GM21515 (cell line): ENCODE data around the gene CKB.

Source experiments
- ATAC-seq: cut with Tn5 transposase; IDR thresholded peaks from one replicate; pipeline ENCODE4 v1.9.1; 2021; ENCODE audit not compliant: unreplicated experiment

Gene CKB

DNA sequence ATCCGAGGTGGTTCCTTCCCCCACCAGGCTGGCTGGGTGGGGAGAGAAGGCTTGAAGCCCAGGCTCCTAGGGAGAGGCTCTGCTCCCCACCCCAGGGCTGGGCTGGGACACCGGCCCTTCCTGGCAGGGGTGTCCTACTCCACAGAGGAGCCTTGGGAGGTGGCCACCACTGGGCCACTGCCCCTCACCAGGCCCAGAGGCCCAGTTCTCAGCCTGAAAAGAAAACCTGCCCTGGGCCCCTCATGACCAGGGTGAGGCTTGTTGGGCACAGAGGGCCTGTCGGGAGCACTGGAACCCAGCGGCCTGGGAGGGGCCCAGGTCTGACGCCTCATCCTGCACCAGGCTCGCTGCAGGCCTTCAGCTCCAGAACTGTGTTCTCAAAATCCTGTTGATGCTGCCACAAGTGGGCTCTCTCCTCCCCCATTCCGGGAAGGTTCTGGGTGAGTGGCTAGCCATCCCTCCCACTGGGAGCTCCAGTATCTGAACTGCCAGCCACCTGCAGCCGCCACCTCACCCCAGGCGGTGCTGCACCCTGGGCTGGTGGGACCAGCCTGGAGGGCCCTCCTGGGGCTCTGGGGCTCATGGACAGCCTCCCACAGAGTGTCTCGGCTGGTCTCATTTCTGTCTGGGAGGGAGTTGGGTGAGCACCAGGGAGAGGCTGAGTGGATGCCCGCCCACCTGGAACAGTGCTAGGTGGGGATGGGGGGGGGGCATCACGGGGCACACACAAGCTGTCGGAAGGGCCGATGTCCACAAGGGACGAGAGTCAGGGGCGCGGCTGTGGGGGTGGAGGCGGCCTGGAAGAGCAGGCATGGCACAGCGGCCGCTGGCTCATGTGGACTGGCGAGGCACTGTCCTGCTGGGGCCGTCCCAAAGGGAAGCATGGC lies 28.1 kb upstream of the CKB start:
- ATAC-seq, result no peak

DNA sequence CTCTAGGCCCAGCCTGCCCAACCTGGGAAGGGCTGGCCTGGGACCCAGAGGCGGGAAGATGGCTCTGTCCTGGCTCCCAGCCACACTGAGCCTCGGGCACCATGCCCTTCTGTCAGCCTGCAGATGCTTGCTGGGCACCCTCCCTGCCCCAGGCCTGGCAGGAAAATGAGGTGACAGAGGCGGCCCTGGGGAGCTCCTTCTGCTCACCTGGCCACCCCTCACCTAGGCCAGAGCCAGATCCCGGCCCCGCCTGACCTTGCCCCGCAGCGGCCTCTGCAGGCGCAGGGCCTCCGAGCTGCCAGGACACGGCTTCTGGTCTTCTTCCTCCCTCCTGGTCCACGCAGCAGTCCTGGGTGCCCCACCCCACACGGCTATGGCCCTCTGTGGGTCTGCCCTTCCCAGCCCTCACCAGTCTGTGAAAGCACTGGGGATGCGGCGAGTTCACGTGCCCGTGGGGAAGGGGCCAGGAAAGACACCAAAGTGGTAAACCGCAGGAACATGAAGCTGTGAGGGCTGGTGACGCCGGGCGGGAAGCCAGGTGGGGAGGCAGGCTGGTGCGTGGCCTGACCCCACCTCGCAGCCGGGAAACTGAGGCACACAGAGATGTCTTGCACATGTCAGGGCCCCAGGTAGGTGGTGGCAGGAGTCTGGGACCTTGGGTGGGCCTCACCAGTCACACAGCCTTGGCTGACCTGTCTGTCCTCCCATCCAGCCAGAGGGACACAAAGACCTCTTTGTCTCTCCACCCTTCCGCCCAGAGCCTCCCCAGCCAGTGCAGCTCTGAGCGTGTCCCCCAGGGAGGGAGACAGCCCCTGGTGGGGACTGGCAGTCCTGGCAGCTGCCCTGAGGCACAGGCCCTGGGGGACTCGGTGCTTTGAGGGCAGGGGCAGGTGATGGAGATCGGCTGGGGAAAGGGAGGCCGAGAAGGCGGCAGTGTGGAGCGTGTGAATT lies 27.0 kb upstream of the CKB start:
- ATAC-seq, result no peak

DNA sequence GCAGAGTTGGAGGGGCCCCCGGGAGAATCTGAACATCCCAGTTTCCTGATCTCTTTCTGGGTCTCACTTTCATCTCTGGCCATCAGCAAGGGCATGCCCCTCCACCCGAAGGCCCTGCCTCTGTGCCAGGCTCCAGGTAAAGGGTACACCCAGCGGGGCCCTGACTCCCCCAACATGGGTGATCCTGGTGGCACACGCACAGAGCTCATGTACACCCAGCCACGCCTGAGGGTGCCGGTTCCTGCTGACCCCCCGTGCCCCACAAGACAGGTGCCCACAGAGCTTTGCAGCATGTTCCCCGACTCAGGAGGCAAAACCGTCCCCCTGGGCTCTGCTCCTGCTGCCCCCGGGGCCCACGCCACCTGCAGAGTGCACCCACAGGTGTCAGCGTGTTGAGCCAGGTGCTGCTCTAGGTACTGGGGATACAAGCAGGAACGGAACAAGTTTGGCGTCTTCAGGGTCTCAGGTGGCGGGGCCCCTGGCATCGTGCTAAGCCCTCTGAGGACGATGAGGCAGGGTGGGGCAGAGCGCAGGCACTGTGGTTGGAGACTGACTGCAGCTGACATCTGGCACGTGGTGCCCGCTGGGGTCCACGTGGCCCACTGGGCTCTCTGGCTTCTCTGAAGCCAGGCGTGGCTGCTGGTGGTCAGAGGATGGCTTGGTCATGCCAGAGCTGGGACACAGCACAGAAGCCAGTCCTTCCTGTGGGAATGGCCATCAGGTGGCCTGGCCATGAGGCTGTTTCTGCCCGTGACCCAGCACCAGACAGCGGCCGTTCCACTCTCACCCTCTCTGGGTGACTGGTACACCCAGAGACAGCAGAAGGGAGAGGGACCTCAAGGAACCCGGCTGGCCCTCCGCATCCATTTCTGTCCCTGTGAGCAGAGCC lies 26.1 kb upstream of the CKB start:
- no peak for ATAC-seq

DNA sequence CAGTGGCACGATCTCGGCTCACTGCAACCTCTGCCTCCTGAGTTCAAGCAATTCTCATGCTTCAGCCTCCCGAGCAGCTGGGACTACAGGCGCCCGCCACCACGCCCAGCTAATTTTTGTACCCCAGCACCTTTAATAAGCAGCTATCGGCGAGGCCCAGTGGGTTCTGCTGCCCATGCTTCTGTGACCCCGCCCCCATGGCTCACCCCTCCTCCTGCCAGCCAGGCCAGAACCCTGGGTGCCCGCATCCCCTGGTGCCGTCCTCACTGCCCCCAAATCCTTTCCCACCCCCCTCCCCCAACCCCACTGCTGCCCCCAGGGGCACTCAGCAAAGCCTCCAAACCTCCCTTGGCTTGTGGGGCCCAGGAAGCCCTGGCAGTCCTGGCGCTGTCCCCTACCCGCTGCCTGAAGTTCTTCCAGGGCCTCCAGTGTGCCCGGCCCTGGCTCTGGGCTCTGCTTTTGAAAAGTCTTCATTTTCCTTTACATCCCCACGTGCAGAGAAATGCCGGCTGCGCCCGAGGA lies 25.4 kb upstream of the CKB start:
- no peak for ATAC-seq

DNA sequence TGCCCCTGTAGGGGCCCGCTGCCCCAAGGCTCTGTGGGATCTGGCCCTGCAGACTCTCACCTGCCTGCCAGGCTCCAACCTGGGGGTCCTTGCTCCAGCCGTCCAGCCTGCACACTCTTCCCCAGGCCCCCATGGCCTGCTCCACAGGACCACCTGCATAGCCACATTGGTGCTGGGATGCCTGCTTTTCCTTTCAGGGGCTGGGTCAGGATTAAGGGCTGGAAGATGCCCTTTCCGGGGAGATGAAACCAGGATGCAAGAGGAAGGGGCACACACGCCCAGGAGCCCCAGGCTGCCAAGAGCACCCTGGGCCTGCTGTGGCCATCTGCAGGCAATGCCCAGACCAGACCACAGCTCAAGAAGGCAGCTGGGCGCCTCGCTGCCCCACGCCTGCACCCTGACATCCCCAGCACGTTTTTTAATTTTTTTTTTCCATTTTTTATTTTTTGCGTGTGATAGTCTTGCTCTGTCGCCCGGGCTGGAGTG lies 24.9 kb upstream of the CKB start:
- ATAC-seq, result no peak

DNA sequence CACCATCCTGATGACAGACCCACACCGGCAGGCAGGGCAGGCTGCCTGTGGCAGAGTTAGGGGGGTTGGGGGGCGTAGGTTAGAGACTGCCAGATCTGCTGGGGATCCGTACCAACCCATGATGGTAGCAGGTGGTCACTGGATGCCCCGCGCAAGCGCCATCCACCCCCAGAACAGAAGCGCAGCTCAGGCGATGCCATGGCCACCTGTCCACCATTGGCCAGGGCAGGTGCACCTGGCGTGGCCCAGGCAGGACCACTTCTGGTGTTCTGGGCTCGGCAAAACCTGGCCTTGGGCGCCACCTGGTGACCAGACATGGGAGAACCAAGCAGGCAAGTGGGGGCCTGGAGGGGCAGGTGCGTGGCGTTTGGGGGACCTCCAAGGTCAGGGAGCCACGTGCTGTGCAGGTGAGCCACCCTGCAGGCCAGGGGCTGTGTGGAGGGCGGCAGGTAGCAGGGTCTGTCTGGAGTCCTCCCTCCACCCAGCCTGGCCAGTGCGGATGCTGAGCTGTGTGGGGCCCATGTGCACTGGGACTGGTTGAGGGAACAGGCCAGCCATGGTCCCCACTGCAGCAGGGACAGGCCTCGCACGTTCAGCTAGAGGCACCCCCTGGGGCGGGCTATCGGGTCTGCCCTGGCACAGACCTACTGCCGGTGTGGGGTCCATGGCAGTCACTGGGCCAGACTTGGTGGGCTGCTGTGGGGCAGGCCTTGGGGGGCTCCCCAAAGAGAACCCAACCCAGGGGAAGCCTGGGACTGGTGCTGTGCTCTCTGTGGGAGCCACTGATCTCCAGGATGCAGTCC lies 24.2 kb upstream of the CKB start:
- ATAC-seq, result no peak

DNA sequence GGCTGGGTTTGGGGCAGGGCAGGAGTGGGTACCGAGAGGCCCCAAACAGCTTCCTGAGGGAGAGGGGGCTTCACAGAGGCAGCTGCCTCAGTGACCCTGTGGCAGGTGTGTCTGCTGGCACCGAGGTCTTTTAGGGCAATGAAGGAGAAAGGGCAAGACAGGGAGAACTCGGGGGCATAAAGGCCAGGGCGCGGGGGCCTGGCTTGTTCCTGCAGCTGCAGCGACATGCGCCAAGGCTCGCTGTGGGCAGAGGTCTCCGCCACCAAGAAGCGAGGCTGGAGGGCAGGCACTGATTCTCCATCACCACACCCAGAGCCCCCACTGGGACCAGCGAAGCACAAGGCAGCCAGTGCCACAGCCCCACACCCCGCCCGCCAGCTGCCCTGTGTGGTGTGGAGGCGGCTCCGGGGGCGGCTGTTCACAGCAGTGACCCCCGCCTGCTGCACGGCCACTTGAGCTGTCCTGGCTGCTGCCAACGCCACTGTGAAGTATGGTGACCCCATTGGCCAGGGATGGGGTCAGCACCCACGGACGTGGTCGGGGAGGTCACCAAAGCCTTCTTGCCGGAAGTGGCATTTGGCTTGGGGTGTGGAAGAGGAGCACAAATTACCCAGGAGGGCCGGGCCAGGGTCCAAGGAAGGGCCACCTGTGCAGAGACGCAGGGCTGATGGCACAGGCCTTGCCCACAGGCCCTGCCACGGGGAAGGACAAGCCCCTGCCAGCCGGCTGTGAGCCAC lies 23.5 kb upstream of the CKB start:
- ATAC-seq, result no peak

DNA sequence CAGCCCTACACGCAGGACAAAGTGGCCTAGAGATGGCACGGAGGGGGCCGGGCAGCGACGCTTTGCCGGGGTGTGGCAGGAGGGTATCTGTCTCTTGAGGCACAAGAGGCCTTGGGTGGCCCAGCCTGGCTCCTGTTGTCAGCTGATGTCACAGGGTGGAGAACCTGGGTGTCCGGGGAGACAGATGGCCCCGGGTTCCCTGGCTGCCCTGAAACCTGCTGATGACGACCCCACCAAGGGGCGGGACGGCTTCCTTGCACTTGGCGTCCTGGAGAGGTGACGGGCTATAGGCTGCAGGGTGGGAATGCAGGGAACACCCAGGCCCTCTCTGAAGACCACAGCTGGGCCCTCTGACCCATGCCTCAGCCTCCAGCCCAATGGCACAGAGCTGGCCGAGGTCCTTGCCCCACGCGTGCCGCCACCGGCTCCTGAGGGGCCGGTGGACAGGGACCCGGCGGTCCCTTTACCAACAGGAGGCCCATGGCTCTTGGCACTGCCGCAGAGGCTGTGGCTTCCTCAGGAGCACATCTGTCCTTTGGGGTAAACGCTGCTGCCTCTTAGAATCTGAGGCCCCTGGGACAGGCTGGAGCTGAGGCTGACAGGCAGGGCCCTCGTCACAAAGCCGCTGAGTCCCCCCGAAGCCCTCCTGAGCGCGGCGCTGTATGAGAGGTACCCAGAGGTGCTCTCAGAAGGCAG lies 22.7 kb upstream of the CKB start:
- ATAC-seq, result no peak

DNA sequence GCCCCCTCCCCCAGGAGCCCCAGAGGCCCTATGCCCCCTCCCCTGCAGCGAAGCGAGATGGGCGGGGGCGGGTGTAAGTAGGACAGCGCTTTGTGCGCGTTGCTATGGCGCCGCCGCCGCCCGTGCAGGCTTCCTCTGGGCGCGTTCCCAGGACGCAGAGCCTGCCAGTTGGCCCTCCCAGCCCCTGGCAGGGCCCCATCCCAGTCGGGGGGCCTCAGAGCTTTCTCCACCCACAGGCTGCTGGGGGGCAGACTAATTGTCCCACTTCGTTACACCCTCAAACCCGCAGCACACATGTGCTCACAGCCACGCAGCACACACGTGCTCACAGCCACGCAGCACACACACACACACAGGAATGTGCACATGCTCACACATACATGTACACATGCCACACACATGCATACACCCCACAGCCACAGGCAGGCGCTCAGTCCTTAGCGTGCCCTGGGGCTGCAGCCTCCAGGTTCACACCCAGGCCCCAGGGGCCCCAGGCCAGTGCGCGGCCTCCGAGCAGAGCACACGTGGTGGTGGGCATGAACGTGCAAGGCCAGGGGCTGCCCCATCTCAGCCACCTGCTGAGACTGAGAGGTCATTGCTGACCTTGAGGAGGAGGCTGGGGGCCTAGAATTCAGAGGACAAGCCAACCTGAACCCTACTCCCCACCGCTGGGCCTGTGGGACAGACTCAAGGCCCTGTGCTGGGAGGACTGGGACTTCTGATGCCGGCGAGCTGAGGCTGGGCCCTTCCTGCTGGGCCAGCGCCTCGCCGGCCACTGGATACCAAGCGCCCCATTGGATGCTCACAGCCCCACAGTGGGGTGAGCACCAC lies 22.0 kb upstream of the CKB start:
- ATAC-seq, result no peak

DNA sequence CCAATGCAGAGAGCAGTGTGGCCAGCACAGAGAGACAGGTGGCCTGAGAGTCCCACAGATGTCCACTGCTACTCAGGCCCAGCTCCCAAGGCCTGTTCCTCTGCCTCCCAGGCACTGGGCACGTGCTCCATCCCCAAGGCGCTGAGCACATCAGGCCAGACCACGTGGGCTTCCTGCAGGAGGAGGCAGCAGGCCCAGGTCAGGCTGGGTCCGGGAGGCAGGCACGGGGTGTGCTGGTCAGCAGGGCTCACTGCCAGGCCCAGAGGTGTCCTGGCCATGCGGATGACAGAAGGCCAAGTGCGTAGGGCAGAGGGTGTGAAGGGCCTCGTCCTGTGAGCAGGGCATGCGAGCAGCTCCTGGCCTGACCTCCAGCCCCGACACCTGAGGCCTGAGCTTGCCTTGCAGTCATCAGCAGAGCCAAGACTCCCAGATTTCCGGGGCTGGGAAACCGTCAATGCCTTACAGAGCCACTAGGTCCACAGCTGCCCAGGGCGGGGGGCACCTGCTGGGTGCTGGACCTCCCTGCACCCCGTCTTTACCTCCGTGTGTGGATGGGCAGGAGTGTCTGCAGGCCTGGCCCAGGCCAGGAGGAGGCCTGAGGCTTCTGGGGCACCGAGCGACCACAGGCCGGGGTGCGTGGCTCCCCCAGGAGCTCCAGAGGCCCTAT lies 21.2 kb upstream of the CKB start:
- no peak for ATAC-seq

DNA sequence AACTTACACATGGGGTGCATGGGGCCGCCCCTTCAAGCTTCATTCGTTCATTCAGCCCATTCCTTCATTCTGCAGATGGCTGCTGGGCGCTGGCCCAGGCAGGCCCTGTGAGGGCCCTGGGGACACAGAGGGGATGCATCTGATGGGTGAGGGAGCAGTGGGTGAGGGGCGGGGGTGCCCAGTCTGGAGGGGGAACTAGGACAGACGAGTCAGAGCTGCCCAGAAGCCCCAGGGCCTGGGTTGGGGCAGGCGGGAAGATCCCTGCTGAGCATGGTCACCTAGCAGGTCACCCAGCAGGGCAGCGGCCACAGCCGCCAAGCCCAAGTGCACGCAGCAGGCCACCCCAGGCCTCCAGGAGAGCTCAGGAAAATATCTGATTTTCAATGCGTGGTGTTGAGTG lies 20.5 kb upstream of the CKB start:
- no peak for ATAC-seq

DNA sequence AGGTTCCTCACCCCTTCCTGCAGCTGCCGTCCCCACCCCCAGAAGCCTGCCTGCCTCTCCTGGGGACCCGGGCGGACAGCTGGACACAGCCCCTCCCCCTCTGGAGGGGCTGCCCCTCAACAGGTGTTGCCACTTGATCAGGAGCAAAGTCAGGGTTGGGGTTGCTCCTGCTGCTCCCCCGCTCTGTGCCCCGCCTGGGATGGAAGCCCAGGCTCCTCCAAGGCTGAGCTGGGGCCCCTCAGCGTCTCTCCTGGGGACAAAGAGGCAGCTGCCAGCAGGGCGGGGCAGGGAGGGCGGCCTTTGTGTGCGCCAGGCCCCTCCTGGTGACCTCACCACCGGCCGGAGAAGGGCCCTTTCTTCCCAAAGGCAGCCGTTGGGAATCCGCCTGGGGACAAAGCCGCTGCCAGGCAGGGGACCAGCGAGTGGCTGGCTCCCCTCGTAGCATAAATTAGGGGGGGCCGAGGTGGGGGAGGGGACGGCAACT lies 20.0 kb upstream of the CKB start:
- no peak for ATAC-seq

DNA sequence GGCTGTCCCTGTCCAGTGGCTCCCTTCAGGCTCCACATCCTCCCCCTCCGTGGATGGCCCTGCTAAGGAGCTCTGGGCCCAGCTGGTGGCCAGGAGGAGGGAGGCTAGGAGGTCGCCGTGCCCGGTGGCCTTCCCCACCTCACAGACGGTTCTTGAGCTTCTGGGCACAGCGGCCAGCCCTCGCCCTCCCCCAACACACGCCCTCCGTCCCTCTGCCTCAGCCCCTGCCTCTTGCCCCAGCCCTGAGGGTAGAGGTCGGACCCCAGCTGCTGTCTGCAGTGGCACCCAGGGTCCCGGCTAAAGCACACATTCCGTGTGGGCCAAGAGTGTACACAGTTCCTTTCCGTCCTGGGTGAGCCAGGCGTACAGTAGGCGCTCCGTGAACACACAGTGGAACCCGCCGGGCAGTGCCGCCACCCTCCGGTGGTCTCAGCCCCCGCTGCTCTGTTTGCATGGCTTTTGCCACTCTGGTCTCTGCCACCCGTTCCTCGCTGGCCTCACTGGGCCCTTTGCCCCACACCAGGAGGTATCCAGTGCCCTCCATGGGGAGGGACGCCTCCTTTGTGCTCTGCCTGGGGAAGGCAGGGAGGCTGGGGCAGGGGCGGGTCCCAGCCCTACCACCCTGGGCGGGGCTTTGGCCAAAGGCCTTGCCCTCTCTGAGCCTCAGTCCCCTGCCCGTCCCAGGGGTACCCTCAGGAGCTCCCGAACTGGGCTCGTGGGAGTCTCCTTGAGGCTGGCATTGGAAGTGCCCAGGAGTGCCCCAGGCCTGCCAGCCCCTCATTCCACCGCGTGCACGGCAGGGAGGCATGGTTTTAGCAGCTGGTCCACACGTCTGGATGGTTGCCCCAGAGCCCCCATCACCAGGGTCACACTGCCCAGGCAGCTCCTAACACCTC lies 19.3 kb upstream of the CKB start:
- no peak for ATAC-seq

DNA sequence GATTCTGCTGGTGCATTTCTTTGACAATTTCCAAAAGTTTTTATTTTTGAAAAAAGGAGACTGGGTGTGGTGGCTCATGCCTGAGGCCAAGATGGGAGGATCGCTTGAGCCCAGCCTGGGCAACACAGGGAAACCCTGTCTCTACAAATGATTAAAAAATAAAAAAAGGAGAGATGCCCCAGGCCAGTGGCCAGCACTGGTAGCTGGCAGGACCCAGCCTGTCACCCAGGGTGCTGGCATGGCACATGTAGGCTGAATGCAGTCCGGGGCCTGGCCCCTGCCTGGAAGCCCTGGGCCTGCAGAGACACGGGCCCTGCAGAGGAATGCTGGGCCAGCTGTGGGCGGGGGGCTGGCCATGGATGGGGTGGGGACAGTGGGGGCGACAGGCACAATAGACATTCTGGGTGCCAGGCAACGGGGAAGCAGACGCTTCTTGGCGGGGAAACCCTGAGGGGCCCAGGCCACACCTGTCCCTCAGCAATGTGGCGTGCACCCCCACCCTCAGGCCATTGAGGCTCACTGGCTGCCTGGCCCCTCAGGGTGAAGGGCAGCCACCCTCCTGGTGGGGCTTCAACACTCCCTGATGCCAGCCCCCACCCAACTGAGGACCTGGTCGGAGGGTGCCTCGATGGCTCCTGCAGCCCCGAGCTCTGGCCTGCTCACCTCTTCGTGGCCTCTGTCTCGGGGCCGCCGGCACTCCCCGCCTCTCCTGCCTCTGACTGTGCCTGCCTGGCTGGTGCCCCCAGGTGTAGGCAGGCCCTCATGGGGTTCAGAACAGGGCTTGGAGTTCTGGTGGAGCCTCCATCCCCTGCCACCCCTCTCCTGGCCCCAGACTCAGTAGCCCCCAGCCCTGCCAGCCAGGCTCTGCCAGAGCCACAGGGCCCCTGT lies 18.4 kb upstream of the CKB start:
- ATAC-seq, result no peak
